K562 (cell line): ENCODE data around the gene GOLGA6L9. TPM values are rescaled to one million over a fixed set of nuclear protein-coding genes. Genes with fewer than 3 reads are reported as not detected.

Experiments used
- ARID1B ChIP-seq: fragments of 450-650 bp; IDR thresholded peaks from 2 replicates; pipeline ENCODE4 v1.6.1; 2016; ENCODE audit warnings: antibody characterized with exemption, mild to moderate bottlenecking, inconsistent platforms
- ATF4 ChIP-seq: fragments of 450-650 bp; formaldehyde crosslinking; IDR thresholded peaks from 2 replicates; pipeline ENCODE4 v1.4.0; 2022; ENCODE audit warnings: mild to moderate bottlenecking, moderate library complexity
- C11orf30 ChIP-seq: fragments of 450-650 bp; IDR thresholded peaks from 2 replicates; pipeline ENCODE4 v1.6.1; 2016; ENCODE audit warnings: low read depth, mild to moderate bottlenecking
- DPF2 ChIP-seq: fragments of 450-650 bp; IDR thresholded peaks from 2 replicates; pipeline ENCODE4 v1.6.1; 2016
- ESRRA ChIP-seq: fragments of 450-650 bp; IDR thresholded peaks from 2 replicates; pipeline ENCODE4 v1.6.1; 2014; ENCODE audit warnings: low read depth, mild to moderate bottlenecking, moderate library complexity, borderline replicate concordance
- FOXK2 ChIP-seq, 2 experiments: fragments of 450-650 bp; IDR thresholded peaks in 1 of 2; conservative IDR thresholded peaks in 1 of 2; 2 replicates each; pipeline ENCODE4 v1.6.1; 2016; ENCODE audit warnings: low read depth in 2 of 2, mild to moderate bottlenecking in 1 of 2
- HDAC3 ChIP-seq: fragments of 450-650 bp; IDR thresholded peaks from 2 replicates; pipeline ENCODE4 v1.6.1; 2018; ENCODE audit warnings: borderline replicate concordance, mild to moderate bottlenecking, moderate library complexity; ENCODE audit not compliant: partially characterized antibody
- MAFG ChIP-seq: fragments of 450-650 bp; conservative IDR thresholded peaks from 2 replicates; pipeline ENCODE4 v1.6.1; 2016; ENCODE audit warnings: missing genetic modification characterization, missing compliant biosample characterization
- MEF2D ChIP-seq: conservative IDR thresholded peaks from 2 replicates; pipeline ENCODE4 v1.6.1; 2016; ENCODE audit warnings: low read depth, missing genetic modification characterization, missing compliant biosample characterization
- PKNOX1 ChIP-seq: fragments of 450-650 bp; IDR thresholded peaks from 2 replicates; pipeline ENCODE4 v1.6.1; 2016
- SMAD4 ChIP-seq: fragments of 250-450 bp; sonication (Bioruptor Pico); conservative IDR thresholded peaks from 2 replicates; pipeline ENCODE4 v1.8.0; 2021; ENCODE audit warnings: inconsistent platforms, mild to moderate bottlenecking, moderate library complexity
- SMARCA4 ChIP-seq: fragments of 450-650 bp; IDR thresholded peaks from 2 replicates; pipeline ENCODE4 v1.6.1; 2016
- SMARCC2 ChIP-seq: fragments of 450-650 bp; IDR thresholded peaks from 2 replicates; pipeline ENCODE4 v1.6.1; 2017; ENCODE audit warnings: antibody characterized with exemption, moderate library complexity, mild to moderate bottlenecking, low read depth
- SMARCE1 ChIP-seq: fragments of 450-650 bp; IDR thresholded peaks from 2 replicates; pipeline ENCODE4 v1.7.1; 2016; ENCODE audit warnings: mild to moderate bottlenecking
- SOX6 ChIP-seq: fragments of 450-650 bp; IDR thresholded peaks from 2 replicates; pipeline ENCODE4 v1.6.1; 2014; ENCODE audit warnings: mild to moderate bottlenecking
- TBL1XR1 ChIP-seq, 2 experiments: IDR thresholded peaks; 2 replicates each; pipeline ENCODE4 v1.6.1; 2012; ENCODE audit warnings: improper control_type of control experiment in 2 of 2, low read length in 2 of 2, mild to moderate bottlenecking in 1 of 2
- TCF3 ChIP-seq: sonication (generic); formaldehyde crosslinking; IDR thresholded peaks from 2 replicates; pipeline ENCODE4 v1.4.0; 2020; ENCODE audit warnings: mild to moderate bottlenecking, missing genetic modification reagents
- ZNF316 ChIP-seq: fragments of 450-650 bp; IDR thresholded peaks from 2 replicates; pipeline ENCODE4 v1.6.1; 2016
- ZNF592 ChIP-seq: fragments of 450-650 bp; IDR thresholded peaks from 2 replicates; pipeline ENCODE4 v1.6.1; 2017; ENCODE audit warnings: antibody characterized with exemption, mild to moderate bottlenecking
- polyA plus RNA-seq, 8 experiments: library from polyadenylated mRNA; depleted of rRNA in 4 of 8; stranded (reverse) in 5 of 8; unstranded in 3 of 8; fragments of >200 nt; fragmentation: Nextera tagmentation in 2 of 8; fragmentation: Illumina TruSeq in 1 of 8; extraction: Ambion mirVana in 2 of 8; extraction: Trizol in 1 of 8; gene quantifications; 2 replicates each; pipeline versions ENCODE4 v1.2.1 to v1.2.3, GENCODE V29; 2011 to 2014; ENCODE audit warnings: inconsistent platforms in 1 of 8, missing spikeins in 1 of 8
- total RNA-seq, 7 experiments: library from RNA; depleted of rRNA in 6 of 7; stranded (reverse); fragments of >200 nt in 6 of 7; fragmentation: Illumina TruSeq in 2 of 7; extraction: Trizol in 2 of 7; gene quantifications; 2 replicates each; pipeline versions ENCODE4 v1.2.1 to v1.2.3, GENCODE V29; 2011 to 2021; ENCODE audit warnings: low replicate concordance in 1 of 7

GOLGA6L9 gene
- total and polyA plus RNA-seq, 9 of the 15 experiments (the other 6 are each of a cell fraction or from before 2014, with no cell fraction given), result 1.1 to 11.4 (median 5.8) TPM

- peak; percentile 53 for TF ChIP-seq PKNOX1
- peak; percentile 77 for TF ChIP-seq DPF2
- TF ChIP-seq SMARCA4, result peak; percentile 67; the same call in 1 of the 2 replicates
- peak; percentile 79 for TF ChIP-seq SOX6
- 0 out of 2 replicates have a peak, but pooled peaks have one; percentile 34 for TF ChIP-seq MEF2D (tag)
- TF ChIP-seq ATF4, result peak; percentile 5; the same call in 1 of the 2 replicates
- peak; percentile 56; the same call in 1 of the 2 replicates for TF ChIP-seq C11orf30
- TF ChIP-seq TBL1XR1 (IDR thresholded peaks at IDR 0.05; ENCODE audit: low read length in 2 of 2), result peak in 1 of 2 experiments; percentile 17; a peak in 1 of 4 replicates
- TF ChIP-seq HDAC3, result peak; percentile 24
- TF ChIP-seq ZNF316, result peak; percentile 36; the same call in 1 of the 2 replicates
- peak; percentile 64 for TF ChIP-seq ARID1B
- TF ChIP-seq ESRRA, result peak; percentile 58; the same call in 1 of the 2 replicates
- TF ChIP-seq SMAD4 (CRISPR knock-in tag), result peak; percentile 69
- TF ChIP-seq FOXK2 (conservative IDR thresholded peaks at IDR 0.05 in 1 of 2, IDR thresholded peaks at IDR 0.05 in 1 of 2; ENCODE audit: low read depth in 2 of 2), result peak in 1 of 2 experiments; percentile 50; a peak in 1 of 4 replicates
- TF ChIP-seq TCF3 (CRISPR knock-in tag), result peak; percentile 34; the same call in 1 of the 2 replicates
- 0 out of 2 replicates have a peak, but pooled peaks have one; percentile 34 for TF ChIP-seq SMARCC2
- peak; percentile 50; the same call in 1 of the 2 replicates for TF ChIP-seq SMARCE1
- peak; percentile 53 for TF ChIP-seq MAFG
- TF ChIP-seq ZNF592, result 0 out of 2 replicates have a peak, but pooled peaks have one; percentile 28
Measured at GRCh38 chr15:82411595-82411994, 18.0 kb upstream of the GOLGA6L9 start (continued).
